Caco-2 (cell line): ENCODE measurements around the gene ZNF546. TPM values are rescaled to one million over a fixed set of nuclear protein-coding genes. Genes with fewer than 3 reads are reported as not detected.

Experiments
- BruUV-seq: library from RNA; stranded (reverse); fragments of 400-500 nt; replicated peaks from 2 replicates; lab custom pipeline; 2021; lab: Mats Ljungman, UMichigan
- CTCF ChIA-PET: fragments of 300-600 bp; sonication (Branson Sonifier 250); formaldehyde crosslinking; loops from one replicate; lab custom pipeline; 2022; ENCODE audit warnings: antibody characterized with exemption; lab: Charles Lee
- POLR2A ChIA-PET: fragments of 300-600 bp; sonication (Branson Sonifier 250); formaldehyde crosslinking; loops from one replicate; lab custom pipeline; 2022; ENCODE audit warnings: antibody characterized with exemption; lab: Charles Lee
- DNase-seq, 2 experiments: peaks; one replicate each; pipeline versions ENCODE4 v3.0.0 to v3.0.0-alpha.2; 2020 to 2022
- H3K27me3 ChIP-seq: replicated peaks from 2 replicates; pipeline ENCODE4 v1.6.0; 2011; ENCODE audit warnings: low read length; ENCODE audit not compliant: control insufficient read depth, insufficient read depth
- H3K36me3 ChIP-seq: 2 replicates; pipeline ENCODE4 v1.5.1; 2011; ENCODE audit warnings: low read length; ENCODE audit not compliant: control insufficient read depth, insufficient read depth
- H3K4me1 ChIP-seq: fragments of 250-450 bp; sonication (Bioruptor Pico); 2 replicates; pipeline ENCODE4 v1.5.1; 2020; ENCODE audit warnings: mild to moderate bottlenecking
- H3K4me3 ChIP-seq: 2 replicates; pipeline ENCODE4 v1.5.1; 2011; ENCODE audit warnings: low read depth, mild to moderate bottlenecking, control low read depth, low read length
- H3K9me3 ChIP-seq: fragments of 250-450 bp; sonication (Bioruptor Pico); 2 replicates; pipeline ENCODE4 v1.5.1; 2020; ENCODE audit warnings: mild to moderate bottlenecking, moderate library complexity
- H3K27ac Mint-ChIP-seq: one replicate; pipeline ENCODE4 v1.8.0; 2022; ENCODE audit warnings: mixed read lengths; ENCODE audit not compliant: unreplicated experiment
- H3K27me3 Mint-ChIP-seq: one replicate; pipeline ENCODE4 v1.8.0; 2022; ENCODE audit warnings: mixed read lengths; ENCODE audit not compliant: insufficient read depth, unreplicated experiment
- H3K36me3 Mint-ChIP-seq: one replicate; pipeline ENCODE4 v1.8.0; 2022; ENCODE audit warnings: mild to moderate bottlenecking, mixed read lengths; ENCODE audit not compliant: insufficient read depth, unreplicated experiment
- H3K4me1 Mint-ChIP-seq: one replicate; pipeline ENCODE4 v1.8.0; 2022; ENCODE audit warnings: low read depth, mixed read lengths; ENCODE audit not compliant: unreplicated experiment
- H3K4me3 Mint-ChIP-seq: one replicate; pipeline ENCODE4 v1.8.0; 2022; ENCODE audit warnings: mild to moderate bottlenecking, moderate library complexity, mixed read lengths; ENCODE audit not compliant: unreplicated experiment
- H3K9me3 Mint-ChIP-seq: one replicate; pipeline ENCODE4 v1.8.0; 2022; ENCODE audit warnings: mixed read lengths; ENCODE audit not compliant: unreplicated experiment
- intact Hi-C: fragments of 100-400 bp; cut with micrococcal nuclease; formaldehyde crosslinking; loops from one replicate; pipeline ENCODE4 v1.10.0; 2022; ENCODE audit not compliant: unreplicated experiment
- total RNA-seq: library from RNA; stranded (reverse); gene quantifications from 2 replicates; pipeline ENCODE4 v1.2.3, GENCODE V29; 2022
- TF ChIP-seq, protein P1 (sequence below), 2 experiments: fragments of 200-600 bp in 1 of 2; IDR thresholded peaks; 1 replicate in 1 of 2; 2 replicates in 1 of 2; pipeline versions ENCODE4 v1.5.1 to v1.8.0; 2011 to 2022; ENCODE audit warnings: antibody characterized with exemption in 1 of 2, control low read depth in 1 of 2, inconsistent platforms in 1 of 2, low read depth in 1 of 2, low read length in 1 of 2, mild to moderate bottlenecking in 1 of 2, moderate library complexity in 1 of 2; ENCODE audit not compliant: insufficient read depth in 1 of 2, severe bottlenecking in 1 of 2, unreplicated experiment in 1 of 2

The ZNF546 gene
- total RNA-seq, 1 experiment from 2014 or later, result 0.98 TPM

DNA sequence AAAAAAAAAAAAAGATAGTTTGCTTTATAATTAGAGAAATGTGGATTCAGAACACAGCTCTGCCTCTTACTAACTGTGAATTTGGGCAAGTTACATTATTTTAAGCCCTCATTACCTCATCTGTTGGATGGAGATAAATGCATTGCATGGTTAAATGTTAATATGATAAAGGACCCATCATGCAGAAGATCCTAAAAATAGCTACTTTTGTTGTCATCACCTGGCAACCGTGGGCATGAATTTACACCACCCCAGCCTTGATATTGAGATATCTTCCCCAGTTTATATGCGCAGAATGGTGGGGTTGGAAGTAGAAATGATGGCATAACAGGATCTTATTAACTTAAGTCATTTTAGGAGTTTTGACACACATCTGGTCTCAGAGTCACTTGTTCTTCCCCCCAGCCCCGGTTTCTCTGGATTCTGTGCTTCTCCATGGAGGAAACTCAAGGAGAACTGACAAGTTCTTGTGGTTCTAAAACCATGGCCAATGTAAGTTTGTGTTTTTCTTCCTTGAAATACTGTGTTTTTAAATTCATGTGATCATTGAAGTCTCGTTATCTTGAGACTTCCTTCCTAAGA, 8.9 kb downstream of the ZNF546 start:
- no peak overlapping the region for H3K27ac Mint-ChIP-seq
- no peaks in the 10 kb centered on the region for H3K4me1 Mint-ChIP-seq
- 0 out of 2 replicates have a peak, but pooled peaks cover 4% of the 10 kb centered on the region for H3K9me3 ChIP-seq
- no peaks in the 10 kb centered on the region for H3K27me3 Mint-ChIP-seq
- H3K9me3 Mint-ChIP-seq, result peaks cover 16% of the 10 kb centered on the region
- BruUV-seq, result no TSS peak
- CTCF ChIA-PET, result no interaction called here
- intact Hi-C loops, result no loop called here
- H3K4me3 ChIP-seq, result no peak overlapping the region
- no peaks in the 10 kb centered on the region for H3K27me3 ChIP-seq
- no peaks in the 10 kb centered on the region for H3K36me3 ChIP-seq
- H3K36me3 Mint-ChIP-seq, result no peaks in the 10 kb centered on the region
- POLR2A ChIA-PET, result no interaction called here
- TF ChIP-seq, protein P1, sequence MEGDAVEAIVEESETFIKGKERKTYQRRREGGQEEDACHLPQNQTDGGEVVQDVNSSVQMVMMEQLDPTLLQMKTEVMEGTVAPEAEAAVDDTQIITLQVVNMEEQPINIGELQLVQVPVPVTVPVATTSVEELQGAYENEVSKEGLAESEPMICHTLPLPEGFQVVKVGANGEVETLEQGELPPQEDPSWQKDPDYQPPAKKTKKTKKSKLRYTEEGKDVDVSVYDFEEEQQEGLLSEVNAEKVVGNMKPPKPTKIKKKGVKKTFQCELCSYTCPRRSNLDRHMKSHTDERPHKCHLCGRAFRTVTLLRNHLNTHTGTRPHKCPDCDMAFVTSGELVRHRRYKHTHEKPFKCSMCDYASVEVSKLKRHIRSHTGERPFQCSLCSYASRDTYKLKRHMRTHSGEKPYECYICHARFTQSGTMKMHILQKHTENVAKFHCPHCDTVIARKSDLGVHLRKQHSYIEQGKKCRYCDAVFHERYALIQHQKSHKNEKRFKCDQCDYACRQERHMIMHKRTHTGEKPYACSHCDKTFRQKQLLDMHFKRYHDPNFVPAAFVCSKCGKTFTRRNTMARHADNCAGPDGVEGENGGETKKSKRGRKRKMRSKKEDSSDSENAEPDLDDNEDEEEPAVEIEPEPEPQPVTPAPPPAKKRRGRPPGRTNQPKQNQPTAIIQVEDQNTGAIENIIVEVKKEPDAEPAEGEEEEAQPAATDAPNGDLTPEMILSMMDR (IDR thresholded peaks at IDR 0.05; ENCODE audit: insufficient read depth in 1 of 2, low read depth in 1 of 2, low read length in 1 of 2, severe bottlenecking in 1 of 2, unreplicated experiment in 1 of 2), result no peak
- no peak overlapping the region for H3K4me3 Mint-ChIP-seq
- no peaks in the 10 kb centered on the region for H3K4me1 ChIP-seq
- DNase-seq, result no peak

DNA sequence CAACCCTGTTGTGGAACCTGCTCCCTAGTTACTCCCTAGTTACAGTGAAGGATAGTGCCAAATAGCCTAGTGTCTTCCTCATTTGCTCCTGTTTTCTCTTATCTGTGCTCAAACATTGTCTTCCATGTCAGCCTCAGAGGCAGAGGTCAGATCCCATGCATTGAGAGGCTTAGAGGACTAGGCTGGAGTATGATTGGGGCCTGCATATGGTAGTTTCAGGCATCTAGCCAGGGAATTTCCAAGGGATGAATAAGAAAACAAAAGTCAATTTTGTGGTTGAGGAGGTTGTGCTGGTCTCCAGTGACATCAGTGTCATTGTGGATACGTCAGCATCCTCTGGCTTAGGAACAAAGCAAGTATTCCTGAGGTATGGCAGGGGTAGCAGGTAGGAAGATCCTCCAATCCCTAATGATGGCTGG, 9.4 kb downstream of the ZNF546 start:
- no peaks in the 10 kb centered on the region for H3K4me1 ChIP-seq
- ChIA-PET CTCF (no interaction called here), POLR2A (no interaction called here)
- no TSS peak for BruUV-seq
- no peaks in the 10 kb centered on the region for H3K36me3 ChIP-seq
- Mint-ChIP-seq H3K4me1 (no peaks in the 10 kb centered on the region), H3K9me3 (peaks cover 16% of the 10 kb centered on the region), H3K36me3 (no peaks in the 10 kb centered on the region), H3K27ac (no peak overlapping the region), H3K4me3 (no peak overlapping the region), H3K27me3 (no peaks in the 10 kb centered on the region)
- DNase-seq, result no peak
- TF ChIP-seq, protein P1 (IDR thresholded peaks at IDR 0.05; ENCODE audit: insufficient read depth in 1 of 2, low read depth in 1 of 2, low read length in 1 of 2, severe bottlenecking in 1 of 2, unreplicated experiment in 1 of 2), result no peak
- H3K27me3 ChIP-seq, result no peaks in the 10 kb centered on the region
- intact Hi-C loops, result no loop called here
- H3K4me3 ChIP-seq, result no peak overlapping the region
- 0 out of 2 replicates have a peak, but pooled peaks cover 4% of the 10 kb centered on the region for H3K9me3 ChIP-seq

DNA sequence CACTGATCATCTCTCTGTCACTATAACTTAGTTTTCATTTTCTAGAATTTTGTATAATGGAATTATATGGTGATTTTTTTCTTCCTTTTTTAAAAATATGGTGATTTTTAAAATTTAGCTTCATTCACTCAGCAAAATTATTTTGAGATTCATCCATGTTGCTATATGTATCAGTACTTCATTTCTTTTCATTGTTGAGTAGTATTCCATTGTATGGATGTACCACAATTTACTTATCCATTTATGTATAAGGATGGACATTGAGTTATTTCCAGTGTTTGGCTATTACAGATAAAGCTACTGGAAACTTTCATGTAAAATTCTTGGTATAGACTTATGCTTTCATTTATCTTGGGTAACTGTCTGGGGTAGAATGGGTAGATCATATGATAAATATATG, 12.8 kb downstream of the ZNF546 start:
- Histone ChIP-seq H3K9me3 (peaks cover 24% of the 10 kb centered on the region), H3K4me3 (no peak overlapping the region), H3K4me1 (no peaks in the 10 kb centered on the region), H3K36me3 (no peaks in the 10 kb centered on the region), H3K27me3 (no peaks in the 10 kb centered on the region)
- ChIA-PET POLR2A (no interaction called here), CTCF (no interaction called here)
- no peaks in the 10 kb centered on the region for H3K4me1 Mint-ChIP-seq
- TF ChIP-seq, protein P1 (IDR thresholded peaks at IDR 0.05; ENCODE audit: insufficient read depth in 1 of 2, low read depth in 1 of 2, low read length in 1 of 2, severe bottlenecking in 1 of 2, unreplicated experiment in 1 of 2), result no peak
- no peaks in the 10 kb centered on the region for H3K36me3 Mint-ChIP-seq
- no peak for DNase-seq
- intact Hi-C loops, result no loop called here
- no peaks in the 10 kb centered on the region for H3K27me3 Mint-ChIP-seq
- H3K27ac Mint-ChIP-seq, result no peak overlapping the region
- peaks cover 45% of the 10 kb centered on the region for H3K9me3 Mint-ChIP-seq
- BruUV-seq, result no TSS peak
- H3K4me3 Mint-ChIP-seq, result no peak overlapping the region
